NCI-H1092 (cell line): ENCODE measurements around the gene DIPK1C.

Source experiments
- DNase-seq: peaks from one replicate; lab custom pipeline; 2025; lab: John Stamatoyannopoulos, UW

DIPK1C gene

GRCh38 chr18:74482697-74483096 lies 25.6 kb upstream of the DIPK1C start:
- DNase-seq = no peak

- no peak for DNase-seq
Measured at GRCh38 chr18:74480149-74480651, 23.1 kb upstream of the DIPK1C start.

DNA sequence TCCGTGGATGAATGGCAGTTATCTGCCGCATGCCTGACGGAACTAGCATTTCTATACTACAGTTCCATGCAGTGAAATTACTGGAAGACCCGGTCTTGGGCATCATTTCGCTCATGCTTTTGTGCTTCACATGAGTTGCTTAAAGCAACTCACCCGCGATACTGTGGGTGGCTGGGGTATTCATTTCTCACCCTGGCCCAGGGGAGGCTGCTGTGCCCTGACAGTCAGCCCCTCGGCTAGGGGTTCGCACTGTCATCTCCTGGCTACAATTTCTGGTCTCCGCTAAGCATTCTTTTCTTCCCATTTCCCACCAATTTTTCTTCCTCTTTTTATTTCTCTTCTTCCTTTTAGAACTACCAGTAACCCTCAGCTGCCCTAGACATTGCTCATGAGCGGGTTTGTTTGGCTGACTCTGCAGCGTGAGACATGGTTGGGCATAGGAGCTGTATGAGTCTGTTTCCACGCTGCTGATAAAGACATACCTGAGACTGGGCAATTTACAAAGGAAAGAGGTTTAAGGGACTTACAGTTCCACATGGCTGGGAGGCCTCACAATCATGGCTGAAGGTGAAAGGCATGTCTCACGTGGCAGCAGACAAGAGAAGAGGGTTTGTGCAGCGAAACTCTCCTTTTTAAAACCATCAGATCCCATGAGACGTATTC lies 22.5 kb upstream of the DIPK1C start:
- DNase-seq = no peak

DNA sequence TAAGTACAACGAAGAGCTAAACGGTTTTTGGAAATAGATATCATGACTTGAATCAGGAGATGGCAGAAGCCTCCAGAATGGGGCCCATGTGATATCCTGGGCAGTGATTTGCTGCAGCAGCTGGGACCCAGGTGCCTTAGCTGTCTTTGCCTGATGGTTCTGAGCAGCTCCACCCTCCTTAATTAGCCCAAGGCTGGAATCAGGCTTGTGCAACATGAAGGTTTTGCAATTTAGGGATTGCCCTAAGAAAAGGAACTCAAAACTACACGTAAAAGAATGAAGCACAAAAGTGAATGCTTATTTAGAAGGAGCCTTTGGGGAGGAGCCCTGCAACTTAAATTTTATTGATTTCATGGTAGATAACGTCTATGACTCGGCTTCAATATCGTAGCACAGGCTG lies 21.8 kb upstream of the DIPK1C start:
- DNase-seq = no peak

- no peak for DNase-seq
Measured at GRCh38 chr18:74478316-74478715, 21.2 kb upstream of the DIPK1C start.

DNA sequence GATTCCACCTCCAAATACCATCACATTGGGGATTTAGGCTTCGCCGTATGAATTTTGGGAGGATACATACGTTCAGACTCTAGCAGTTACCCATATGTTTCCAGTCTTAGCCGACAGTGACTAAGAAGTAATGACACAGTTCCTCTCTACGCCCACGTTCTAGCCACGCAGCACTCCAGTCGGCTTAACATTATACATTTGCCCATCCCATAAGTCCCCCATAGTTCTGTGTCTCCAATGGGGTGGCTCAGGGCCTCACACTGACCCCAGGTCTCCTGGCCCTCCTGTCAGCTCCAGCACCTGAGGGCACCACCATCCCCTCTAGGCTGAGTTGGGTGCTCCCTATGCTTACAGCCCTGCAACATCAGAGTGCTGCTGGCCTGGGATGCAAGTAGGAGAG lies 20.7 kb upstream of the DIPK1C start:
- no peak for DNase-seq

- DNase-seq = no peak
Measured at GRCh38 chr18:74476140-74476539, 19.0 kb upstream of the DIPK1C start.

DNA sequence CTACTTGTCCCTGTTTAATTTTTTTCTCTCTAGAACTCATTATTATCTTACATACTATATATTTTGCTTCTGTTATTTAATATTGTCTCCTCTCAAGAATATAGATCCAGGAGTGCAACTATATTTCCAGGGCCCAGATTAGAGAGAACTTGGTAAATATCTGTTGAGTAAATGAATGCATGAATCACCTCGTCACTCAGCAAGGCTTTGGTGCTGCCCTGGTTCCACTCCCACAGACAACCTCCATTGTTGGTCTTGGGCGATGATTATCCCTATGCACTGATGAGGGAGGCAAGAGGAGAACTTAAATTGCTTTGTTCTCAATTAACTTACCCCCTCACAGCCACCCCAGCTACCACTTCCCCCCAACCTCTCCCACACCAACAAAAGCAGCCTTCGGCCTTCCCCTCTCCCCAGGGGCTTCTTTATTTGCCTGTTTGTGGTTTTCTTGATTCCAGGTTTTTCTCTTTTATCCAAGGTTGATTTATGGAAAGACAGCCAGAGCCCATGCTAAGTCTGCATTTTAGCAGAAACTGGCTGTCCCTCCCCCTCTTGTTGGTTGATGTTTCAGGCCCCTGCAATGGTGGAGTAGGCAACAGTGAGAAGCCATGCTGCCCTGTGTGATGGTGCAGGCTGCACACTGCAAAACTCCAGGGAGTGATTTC lies 17.0 kb upstream of the DIPK1C start:
- DNase-seq = no peak

DNA sequence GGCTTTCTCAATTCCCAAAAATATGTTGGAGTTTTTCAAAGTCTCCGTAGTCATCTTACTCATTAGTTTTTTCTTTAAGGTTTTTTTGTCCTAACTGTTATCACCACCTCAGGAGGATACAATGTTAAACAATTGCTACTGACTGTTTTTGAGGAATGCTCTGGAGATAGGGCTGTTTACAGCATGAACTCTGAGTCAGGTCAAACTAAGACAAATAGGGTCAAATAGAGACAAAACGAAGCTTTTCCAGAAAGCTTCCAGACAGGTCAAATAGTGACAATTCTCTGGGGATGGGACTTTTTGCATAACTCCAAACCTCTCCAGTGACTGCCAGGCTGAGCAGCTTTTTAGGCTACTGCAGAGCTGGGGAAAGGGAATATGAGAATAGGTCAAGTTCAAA lies 15.2 kb upstream of the DIPK1C start:
- DNase-seq = no peak

DNA sequence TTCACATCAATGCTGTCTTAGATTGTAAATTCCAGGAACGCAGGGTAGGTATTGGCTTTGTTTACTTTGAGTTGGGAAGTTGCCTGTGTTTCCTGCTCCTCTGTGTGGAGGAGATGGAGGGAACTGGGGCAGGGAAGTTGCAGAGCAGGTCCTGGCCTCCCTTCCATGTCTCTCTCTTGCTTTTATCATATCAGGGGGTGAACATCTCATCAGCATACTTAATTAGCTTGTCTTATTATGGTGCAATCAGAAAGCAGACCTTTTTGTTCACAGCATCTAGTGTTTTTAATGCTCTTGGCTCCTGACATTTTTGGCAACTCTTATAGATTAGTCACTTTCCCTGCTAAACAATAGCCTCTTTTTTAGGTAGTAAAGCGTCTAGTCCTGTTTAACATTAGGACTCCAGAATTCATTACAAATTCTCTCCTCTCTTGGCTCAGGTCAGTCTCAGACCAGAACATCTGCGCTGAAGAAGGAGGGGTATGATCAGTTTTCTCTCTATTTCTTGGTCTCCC lies 11.5 kb upstream of the DIPK1C start:
- DNase-seq = no peak

GRCh38 chr18:74465775-74466174 lies 8.7 kb upstream of the DIPK1C start:
- no peak for DNase-seq

DNA sequence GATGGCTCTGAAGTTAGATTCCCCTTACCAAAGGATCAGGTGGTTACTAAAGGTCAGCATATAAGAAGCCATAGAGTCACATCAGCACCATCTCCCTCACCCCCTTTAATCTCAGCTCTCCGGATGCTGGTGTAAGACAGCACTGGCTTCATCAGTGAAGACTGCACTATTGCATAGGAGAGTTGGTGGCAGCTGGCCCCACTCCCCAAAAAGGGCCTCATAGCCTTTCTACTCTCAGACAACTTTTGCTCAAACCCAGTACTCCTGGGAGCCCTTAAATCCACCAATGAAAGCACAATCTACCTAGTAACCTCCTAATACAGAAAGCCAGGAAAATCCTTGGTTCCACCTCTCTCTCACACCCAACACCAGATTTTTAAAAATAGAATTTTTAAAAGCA lies 6.9 kb upstream of the DIPK1C start:
- no peak for DNase-seq

- DNase-seq = no peak
Measured at GRCh38 chr18:74463254-74463653, 6.1 kb upstream of the DIPK1C start.

- DNase-seq = no peak
Measured at GRCh38 chr18:74460825-74461224, 3.7 kb upstream of the DIPK1C start.

DNA sequence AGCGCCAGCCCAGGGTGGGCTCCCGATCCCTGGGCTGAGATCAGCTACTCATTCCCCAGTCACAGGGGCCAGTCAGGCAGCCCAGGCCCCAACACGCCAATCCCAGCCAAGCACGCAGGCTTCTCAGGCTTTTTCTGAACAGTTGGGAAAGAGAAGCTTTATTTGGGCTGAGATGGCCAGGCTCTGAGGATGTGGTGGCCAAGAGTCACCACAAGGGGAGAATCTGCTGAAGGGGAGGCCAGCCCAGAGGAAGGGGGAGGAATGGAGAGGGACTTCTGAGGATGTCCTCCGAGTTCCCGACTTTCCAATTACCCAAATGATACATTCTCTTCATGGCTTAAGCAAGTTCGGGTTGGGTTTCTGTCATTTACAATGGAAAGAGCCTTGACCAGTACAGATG lies 2.8 kb upstream of the DIPK1C start:
- DNase-seq = no peak

DNA sequence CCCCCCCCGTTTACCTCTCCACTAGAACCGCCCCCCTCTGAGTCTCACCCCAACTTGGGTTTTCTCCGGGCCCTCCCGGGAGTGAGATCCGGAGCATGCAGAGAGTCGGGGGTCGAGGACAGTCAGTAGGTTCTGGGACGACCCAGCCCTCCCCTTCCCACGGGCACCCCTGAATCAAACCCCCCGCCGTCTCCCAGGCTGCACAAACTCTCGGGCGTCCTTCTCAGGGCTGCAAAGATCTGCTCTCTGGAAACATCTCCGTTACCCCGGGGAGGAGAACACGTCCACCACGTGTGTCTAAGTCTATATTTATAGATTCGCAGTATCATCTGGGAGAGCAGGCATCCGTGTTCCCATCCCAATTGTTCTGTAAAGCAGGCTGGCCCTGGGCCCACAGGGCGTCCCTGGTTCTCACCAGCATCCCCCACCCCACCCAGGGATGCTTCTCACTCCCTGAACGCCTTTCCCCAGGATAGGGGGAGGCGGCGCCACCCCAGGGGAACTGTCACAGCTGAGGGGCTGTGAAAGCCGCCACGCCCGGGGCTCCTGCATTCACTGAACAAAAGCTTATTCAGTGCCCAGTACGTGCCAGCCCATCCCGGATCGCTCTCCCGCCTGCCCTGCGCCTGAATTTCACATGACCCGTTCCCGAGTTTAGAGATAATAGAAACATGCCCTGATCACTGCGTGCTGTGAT lies 765 bp upstream of the DIPK1C start:
- no peak for DNase-seq

- no peak for DNase-seq
Measured at GRCh38 chr18:74456349-74457042, 612 bp downstream of the DIPK1C start.

- no peak for DNase-seq
Measured at GRCh38 chr18:74456017-74456348, 1.1 kb downstream of the DIPK1C start.

- DNase-seq = no peak
Measured at GRCh38 chr18:74455386-74455785, 1.7 kb downstream of the DIPK1C start.

- no peak for DNase-seq
Measured at GRCh38 chr18:74454279-74454751, 2.8 kb downstream of the DIPK1C start.

- DNase-seq = no peak
Measured at GRCh38 chr18:74453642-74454198, 3.4 kb downstream of the DIPK1C start.

DNA sequence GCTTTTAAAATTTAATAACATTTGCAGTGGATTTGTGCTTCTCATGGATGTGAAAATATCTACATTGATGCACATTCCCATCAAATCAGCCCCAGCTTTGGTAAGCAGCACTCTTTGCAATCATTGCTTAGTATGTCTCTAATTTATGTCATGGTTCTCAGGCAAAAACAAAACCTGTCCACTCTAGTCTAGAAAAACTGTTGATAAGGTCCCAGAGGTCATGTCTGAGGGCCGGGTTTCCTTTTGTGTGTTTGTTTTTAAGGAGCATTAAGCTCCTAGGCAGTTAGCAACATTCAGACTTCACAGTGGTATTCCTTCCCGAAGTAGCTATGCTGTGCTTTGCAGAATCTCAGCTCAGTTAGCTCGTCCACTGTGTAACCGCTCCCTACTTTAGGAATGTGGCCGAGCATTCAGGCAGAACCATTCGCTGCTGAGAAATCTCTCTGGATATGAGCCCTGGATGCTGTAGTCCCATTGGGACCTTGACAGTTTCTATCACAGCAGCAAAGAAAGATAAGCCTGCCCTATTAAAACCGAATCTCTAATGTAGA lies 4.0 kb downstream of the DIPK1C start:
- DNase-seq = no peak
